GM20000 (cell line): ENCODE results near the gene CTNNA2.

Source experiments
- DNase-seq: peaks from one replicate; pipeline ENCODE4 v3.0.0; 2012; ENCODE audit warnings: low spot score
- CTCF ChIP-seq: IDR thresholded peaks from 2 replicates; pipeline ENCODE4 v1.5.1; 2012; ENCODE audit warnings: mild to moderate bottlenecking, control low read depth; ENCODE audit errors: extremely low read depth, missing control alignments

The CTNNA2 gene

GRCh38 chr2:79849241-79849640 lies 336.4 kb downstream of the CTNNA2 start:
- no peak for TF ChIP-seq CTCF
- DNase-seq: no peak

GRCh38 chr2:79849949-79850348 lies 337.1 kb downstream of the CTNNA2 start:
- no peak for DNase-seq
- TF ChIP-seq CTCF: no peak

GRCh38 chr2:79850912-79851311 lies 338.1 kb downstream of the CTNNA2 start:
- TF ChIP-seq CTCF: no peak
- no peak for DNase-seq

- no peak for TF ChIP-seq CTCF
- DNase-seq: no peak
These were observed 342.6 kb downstream of the CTNNA2 start for GRCh38 chr2:79855264-79856006.

- DNase-seq: no peak
- TF ChIP-seq CTCF: no peak
These were observed 345.0 kb downstream of the CTNNA2 start for GRCh38 chr2:79857888-79858287.

- no peak for TF ChIP-seq CTCF
- DNase-seq: no peak
These were observed 347.6 kb downstream of the CTNNA2 start for GRCh38 chr2:79860228-79861058.

- TF ChIP-seq CTCF: no peak
- no peak for DNase-seq
These were observed 348.2 kb downstream of the CTNNA2 start for GRCh38 chr2:79861059-79861374.
